Measurements from ENCODE around the gene KCNB1.
"Not testable (repeated sequence)": the region's sequence is repeated elsewhere in the genome, so short reads cannot be mapped to it uniquely, and the experiment has no call there.

Gene KCNB1

DNA sequence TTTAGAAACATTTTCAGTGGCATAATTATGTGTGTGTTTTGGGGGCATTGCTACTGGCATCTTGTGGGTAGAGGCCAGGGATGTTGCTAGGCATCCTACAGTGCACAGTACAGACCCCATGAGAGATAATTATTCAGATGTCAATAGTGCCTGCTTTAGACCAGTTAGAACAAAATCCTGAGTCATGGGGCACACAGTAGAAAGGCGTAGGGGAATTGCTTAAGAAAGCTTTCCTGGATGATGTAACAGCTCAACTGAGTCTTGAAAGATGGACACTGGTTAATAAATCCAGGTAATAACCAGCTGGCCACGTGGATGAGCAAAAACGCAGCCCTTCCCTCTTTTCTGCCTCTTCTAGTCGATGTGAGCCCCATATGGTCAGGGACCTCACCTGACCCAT is 51.1 kb downstream of the KCNB1 start:
- no peak for DNase-seq

DNA sequence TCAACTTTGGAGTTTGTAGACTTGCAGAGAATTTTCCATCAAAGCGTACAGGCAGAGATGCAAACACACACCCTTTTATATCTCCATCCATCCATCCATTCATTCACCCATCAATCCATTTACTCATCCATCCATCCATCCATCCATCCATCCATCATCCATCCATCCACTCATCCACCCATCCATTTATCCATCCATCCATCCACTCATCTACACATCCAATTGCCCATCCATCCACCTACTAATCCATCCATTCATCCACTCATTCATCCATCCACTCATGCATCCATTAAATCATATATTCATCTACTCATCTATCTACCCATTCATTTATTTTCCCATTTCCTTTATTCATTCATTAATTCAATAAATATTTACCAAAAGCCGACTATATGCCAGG is 52.1 kb downstream of the KCNB1 start:
- DNase-seq: no peak

DNA sequence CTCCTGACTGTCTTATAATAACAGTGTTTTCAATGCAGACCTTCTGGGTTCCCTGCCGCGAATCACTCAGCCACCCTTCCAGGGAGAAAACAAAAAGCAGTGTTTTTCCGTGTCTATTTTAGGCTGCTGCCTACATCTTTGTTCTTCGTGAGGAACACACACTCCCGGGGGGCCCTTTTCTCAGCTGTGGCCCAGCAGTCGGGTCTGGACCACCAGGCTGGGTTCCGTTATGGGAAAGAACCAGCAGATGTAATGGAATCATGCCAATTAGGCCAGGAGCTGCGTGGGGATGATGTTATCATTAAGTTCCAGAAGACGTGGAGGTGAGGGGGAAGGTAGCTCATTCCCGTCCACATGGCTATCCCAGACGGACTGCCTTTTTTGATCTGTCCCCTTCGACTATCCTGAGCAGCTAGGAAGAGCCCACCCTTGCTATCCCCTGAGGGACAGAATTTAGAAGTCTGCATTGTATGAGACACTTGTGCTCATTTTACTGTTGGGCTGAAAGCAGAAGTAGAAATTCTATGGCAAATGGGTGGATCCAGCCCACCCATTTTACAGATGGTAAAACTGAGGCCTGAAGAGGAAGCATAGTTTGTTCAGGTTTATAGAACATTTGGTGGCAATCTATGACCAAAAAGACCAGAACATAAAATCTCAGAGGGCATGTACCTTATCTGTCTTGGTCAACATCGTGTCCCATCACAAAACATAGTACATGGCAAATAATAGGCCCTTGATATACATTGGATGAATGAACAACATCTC is 54.5 kb downstream of the KCNB1 start:
- no peak for DNase-seq

GRCh38 chr20:49426873-49427272 is 55.6 kb downstream of the KCNB1 start:
- DNase-seq: no peak

GRCh38 chr20:49426395-49426794 is 56.1 kb downstream of the KCNB1 start:
- DNase-seq: no peak

- no peak for DNase-seq
Measured at GRCh38 chr20:49424536-49424935, 57.9 kb downstream of the KCNB1 start.

DNA sequence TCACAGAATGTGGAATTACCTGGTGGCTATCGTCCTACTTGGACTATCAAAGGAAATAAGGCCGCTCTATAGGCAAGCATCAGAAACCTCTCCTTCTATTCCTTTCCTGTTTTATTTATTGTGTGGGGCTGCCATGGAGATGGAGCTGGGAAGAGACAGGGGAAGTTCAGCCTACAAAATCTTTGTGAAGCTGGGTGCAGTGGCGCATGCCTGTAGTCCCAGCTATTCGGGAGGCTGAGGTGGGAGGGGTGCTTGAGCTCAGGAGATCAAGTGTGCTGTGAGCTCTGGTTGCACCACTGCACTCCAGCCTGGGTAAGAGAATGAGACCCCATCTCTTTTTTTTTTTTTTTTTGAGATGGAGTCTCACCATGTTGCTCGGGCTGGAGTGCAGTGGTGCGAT is 60.3 kb downstream of the KCNB1 start:
- DNase-seq: no peak

- DNase-seq: no peak
Measured at GRCh38 chr20:49420811-49421295, 61.6 kb downstream of the KCNB1 start.

GRCh38 chr20:49420292-49420691 is 62.2 kb downstream of the KCNB1 start:
- DNase-seq: no peak

DNA sequence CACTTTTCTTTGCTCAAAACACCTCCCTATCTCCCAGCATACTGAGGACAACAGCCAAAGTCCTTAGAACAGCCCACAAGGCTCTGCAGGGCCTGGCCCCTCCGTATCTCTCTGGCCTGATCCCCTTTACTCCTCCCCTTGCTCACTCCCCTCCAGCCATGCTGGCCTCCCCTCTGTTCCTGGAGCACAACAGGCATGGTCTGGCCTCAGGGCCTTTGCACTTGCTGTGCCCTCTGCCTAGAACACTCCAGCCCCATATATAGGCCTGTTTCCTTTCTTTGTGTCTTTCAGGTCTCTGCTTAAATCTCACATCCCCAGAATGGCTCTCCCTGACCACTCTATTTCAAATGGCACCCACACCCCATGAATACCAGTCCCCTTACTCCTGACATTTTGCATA is 62.7 kb downstream of the KCNB1 start:
- no peak for DNase-seq

- DNase-seq: no peak
Measured at GRCh38 chr20:49418809-49419208, 63.7 kb downstream of the KCNB1 start.

DNA sequence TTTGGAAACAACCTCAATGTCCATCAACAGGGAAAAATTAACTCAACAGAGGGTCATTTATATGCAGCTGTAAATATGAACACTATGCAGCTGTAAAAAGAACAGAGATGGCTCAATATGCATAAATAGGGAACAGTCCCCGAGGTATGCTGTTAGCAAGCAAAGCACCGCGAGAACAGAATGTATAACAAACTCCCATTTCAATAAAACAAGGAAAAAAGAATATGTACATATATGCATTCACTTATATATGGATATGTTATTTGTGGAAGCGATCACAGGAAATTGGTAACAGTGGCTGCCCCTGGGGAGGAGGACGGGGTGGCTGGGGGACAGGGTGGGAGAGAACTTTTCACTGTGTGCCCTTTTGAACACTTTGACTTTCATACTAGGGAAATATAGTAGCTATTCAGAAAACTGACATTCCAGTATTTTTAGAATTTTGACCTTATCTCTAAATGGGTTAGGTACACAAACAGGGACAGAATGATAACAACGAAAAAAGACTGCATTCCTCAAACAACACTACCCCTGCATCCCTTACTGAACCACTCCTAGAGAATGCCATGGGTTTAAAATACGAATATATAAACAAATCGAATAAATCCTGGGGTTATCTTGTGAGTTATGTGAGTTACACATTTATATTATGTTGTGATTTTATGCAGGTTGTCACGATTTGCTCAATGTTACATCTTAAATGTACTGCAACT is 64.5 kb downstream of the KCNB1 start:
- no peak for DNase-seq

DNA sequence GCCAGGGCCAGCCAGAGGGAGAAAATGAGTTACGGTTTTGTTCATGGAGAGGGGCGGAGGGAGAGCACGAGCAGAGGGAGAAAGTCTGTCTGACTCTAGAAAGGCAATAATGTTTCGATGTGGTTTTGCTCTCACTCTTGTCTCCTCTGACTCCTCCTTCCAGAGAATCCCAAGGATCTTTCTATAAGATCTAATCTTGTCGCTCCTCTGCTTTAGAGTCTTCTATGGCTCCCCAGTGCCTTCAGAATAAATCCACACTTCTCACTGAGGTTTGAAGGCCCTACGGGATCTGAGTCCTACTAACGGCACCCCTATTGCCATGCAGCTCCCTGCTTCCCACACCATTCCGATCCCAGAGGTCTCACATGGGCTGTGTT is 66.8 kb downstream of the KCNB1 start:
- DNase-seq: no peak

DNA sequence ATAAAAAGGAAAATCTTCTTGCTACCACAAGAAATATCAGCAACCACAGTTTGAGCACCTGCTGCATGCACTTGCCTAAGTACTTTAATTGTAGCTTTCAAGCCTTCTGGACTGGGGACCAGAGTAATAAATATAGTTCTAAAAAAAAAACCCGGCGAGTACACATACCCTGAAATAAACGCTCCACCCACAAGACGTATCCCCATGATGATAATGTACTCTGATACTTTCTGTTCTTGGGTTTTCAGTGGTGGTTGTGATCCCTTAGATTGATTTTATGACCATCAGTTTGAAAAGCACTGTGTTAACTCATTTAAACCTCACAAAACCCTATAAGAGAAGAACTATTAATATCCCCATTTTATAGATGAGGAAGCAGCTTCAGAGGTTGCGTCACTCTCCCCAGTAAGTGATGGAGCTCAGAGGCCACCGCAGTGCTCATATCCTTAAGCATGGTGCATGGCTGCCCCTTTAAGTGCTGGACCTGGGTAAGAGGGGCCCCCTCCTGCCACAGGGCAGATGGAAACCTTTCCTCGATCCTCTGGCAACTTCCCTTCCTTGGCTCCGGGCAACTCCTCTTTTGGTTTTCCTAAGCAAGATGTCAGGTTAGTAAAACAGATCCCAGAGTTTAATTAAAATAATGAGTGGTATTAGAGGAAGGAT is 67.3 kb downstream of the KCNB1 start:
- no peak for DNase-seq

DNA sequence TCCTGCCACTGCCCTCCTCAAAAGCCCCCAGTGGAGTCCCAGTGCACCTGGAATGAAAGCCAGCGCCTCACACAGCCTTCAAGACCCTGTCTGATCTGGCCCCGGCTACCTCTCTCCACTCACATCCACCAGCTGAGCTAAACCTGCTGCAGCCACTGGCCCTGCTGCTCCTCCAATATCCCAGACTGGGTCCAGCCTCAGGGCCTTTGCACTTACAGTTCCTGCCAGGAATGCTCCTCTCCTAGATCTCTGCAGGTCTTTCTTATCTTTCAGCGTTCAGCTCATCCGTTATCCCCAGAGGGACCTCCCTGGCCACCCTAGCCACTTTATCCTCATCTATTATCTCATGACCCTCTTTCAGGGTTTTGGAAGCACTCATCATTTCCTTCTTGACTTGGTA is 68.8 kb downstream of the KCNB1 start:
- DNase-seq: no peak

DNA sequence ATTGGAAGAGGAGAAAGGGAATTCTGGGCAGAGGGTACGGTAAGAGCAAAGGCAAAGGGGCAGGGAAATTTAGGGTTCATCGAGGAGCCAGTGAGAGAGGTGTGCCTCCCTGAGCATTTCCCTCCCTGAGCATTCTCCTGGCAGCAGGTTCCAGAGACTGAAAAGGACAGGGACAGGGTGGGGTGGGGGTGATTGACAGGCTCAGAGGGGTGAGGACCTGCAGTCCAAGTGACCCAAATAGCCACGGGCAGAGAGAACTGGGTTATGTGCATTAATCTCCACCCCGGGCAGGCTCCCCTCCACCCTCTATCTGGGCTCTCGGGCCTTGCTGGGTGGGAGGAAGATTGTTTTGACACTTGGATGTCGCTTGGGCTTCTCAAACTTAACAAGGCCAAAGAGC is 69.5 kb downstream of the KCNB1 start:
- no peak for DNase-seq

DNA sequence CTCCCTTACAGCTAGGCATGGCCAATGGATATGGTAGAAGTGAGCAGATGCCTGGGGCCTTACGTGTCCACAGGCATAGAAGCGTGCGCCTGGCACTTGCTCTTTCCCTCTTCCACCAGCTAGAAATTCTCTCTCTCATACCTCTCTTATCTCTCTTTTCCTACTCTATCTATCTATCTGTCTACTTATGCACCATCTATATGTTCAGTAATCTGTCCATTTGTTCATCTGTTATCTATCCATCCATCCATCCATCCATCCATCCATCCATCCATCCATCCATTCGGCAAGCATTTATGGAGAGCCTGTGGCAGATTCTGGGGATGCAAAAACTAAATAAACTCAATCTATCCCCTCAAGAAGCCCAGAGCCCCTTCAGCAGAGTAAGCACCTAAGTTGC is 70.2 kb downstream of the KCNB1 start:
- no peak for DNase-seq

GRCh38 chr20:49411221-49411925 is 71.1 kb downstream of the KCNB1 start:
- DNase-seq: no peak

- DNase-seq: not testable (repeated sequence)
Measured at GRCh38 chr20:49409975-49410621, 72.4 kb downstream of the KCNB1 start.

DNA sequence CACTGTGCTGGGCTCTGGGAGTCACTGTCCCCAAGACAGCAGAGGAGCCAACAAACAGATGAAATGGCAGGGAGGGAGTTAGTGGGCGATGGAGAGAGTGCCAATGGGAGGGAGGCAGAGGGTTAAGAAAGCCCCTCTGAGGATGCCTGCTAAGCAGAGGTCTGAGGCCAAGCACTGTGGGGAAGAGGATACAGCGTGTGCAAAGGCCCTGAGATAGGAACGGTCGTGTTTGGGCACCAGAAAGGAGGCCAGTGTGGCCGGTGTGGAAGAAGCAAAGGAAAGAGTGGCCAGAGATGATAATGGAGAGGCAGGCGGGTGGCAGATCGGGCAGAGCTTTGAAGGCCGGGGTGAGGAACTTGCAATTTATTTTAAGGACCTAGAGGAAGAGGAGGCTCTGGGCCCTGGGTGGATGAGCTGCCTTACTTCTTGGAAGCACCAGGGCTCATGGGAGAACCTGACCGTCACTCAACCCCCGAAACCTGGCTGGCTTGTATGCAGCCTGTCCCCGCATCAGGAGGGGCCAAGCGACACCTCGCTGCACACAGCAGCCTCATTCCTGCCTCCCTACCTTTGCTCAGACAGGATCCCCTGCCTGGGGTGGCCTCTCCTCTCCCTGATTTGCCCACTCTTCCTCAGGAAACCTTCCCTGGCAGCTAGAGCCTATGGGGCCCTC is 73.0 kb downstream of the KCNB1 start:
- no peak for DNase-seq

GRCh38 chr20:49408509-49409104 is 73.9 kb downstream of the KCNB1 start:
- no peak for DNase-seq

DNA sequence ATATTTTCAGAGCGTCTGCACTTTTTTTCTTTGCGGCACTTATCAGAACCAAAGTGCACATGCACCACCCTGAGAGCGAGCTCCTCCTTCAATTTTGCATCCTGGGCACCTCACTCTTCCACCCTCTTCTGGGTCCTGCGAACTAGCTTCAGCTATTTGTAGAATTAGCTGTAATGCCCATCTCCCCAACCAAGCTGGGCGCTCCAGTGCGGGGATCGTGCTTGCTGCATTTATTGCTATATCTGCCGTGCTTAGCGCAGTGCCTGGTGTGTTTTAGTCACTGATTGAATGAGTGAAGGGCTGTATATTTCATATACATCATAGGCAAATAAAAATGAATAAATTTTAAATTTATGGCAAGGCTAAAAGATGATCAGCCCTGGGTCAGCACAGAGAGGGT is 75.8 kb downstream of the KCNB1 start:
- DNase-seq: no peak

Data from KG1 (cell line).